NCI-H128 (cell line): ENCODE results near the gene CADPS2.

Experiments
- DNase-seq: peaks from one replicate; lab custom pipeline; 2025; ENCODE audit not compliant: unreplicated experiment; lab: John Stamatoyannopoulos, UW

CADPS2 gene

DNA sequence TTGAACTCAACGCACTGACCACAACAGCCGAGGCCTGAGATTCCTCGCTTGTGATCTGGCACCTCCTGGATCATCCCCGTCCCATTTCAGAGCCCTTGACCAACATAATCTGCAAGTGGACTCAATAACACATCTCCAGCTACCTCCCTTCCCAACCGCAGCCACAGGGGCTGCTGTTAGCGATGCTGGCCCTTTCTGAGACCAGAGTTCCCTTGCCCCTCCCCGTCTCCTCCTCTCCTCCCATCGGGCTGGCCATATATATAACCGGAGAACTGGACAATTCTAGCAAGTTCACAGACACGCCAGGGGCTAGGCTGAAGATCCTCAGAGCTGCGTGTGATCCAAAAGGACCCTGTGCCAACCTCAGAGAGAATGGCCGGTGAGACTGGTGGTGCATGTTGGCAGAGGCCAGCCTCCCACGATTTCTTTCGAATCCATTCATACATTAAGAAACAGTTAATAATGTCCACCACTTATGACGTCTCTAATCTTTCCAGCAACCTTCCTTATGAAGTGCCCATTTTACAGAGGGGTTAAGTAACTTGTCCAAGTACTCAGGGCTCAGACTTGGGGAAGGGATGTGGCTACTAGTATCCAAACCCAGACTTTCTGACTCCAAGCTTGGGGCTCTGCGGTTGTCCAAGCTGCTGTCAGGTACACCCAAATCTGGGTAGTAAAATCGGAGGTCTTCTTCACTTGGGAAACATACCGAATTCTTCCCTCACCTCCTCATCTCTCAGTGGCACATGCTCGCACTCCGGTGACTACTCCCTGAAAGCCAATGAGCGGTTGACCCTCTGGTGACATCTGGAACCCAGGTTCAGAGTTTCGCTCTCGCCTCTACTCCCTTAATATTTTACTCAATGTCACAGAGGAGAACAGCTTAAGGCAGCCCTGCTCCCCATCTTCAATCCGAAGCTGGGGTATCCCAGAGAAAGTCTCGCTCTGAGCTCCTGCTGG lies 570.5 kb downstream of the CADPS2 start:
- no peak for DNase-seq

DNA sequence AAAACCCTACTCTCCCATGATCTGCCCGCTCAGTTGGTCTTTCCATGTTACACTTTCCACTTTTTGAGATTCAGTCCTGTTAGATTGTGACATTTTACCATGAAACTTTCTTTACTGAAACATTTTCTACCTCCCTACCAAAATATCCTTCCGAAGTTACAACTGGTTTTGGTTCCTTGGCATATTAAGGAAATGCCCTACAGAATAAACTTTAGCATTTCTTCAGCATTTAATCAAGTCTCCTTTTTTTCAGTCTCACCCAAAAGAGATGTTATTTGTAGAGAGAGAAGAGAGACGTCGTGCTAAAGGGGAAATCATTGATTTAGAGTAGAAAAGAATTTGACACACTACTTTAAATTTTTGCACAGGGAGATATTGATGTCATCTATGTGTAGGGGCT lies 572.0 kb downstream of the CADPS2 start:
- no peak for DNase-seq

DNA sequence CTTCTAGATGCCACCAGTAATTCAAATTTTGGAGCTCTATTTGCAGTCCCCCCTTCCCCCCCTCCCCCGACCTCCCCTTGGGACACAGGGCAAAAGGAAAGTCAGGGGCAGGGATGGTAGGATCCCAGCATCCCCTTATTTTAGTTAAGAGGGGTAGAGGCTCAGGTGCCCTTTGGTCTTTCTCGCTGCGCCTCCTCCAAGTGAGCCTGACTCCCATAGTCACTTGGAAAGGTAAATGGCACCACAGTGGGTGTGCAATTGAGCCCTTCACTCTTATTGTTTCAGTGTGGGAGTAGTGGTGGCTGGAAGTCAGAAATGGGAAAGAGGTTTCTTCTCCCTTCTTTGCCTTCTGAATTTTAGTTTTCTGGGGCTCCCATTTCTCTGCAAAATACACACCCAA lies 573.5 kb downstream of the CADPS2 start:
- DNase-seq = no peak

DNA sequence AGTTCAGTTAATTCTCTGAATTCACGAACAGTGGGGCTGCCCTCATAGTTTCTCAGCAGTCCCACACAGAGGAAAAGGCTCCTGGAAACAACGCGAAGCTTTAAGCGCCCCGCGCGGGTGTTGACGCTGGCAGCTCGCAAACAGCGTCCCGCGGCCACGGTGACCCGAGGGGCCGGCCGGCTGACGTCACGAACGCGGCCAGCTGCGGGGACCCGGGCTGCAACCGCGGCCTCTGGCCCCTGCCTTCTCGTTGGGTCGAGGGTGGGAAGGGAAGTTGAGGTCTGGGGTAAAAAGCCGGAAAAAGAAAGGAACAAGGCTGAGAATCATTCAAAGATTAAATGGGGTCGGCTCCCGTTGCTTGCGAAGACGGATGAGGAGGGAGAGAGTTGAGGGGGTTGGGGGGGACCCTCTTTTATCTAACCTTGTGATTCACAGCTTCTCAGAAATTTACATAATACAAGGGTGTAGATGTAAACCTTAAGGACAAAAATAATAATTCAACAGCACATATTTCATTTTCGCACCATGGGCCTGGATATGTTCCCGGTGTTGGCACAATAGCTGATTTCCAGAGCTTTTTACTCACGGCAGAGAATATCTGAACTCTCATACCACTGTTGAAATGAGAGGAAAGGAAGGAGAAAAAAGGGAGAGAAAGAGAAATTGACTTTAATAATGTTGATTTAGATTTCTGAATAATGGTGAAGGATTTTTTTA lies 574.4 kb downstream of the CADPS2 start:
- DNase-seq = no peak

DNA sequence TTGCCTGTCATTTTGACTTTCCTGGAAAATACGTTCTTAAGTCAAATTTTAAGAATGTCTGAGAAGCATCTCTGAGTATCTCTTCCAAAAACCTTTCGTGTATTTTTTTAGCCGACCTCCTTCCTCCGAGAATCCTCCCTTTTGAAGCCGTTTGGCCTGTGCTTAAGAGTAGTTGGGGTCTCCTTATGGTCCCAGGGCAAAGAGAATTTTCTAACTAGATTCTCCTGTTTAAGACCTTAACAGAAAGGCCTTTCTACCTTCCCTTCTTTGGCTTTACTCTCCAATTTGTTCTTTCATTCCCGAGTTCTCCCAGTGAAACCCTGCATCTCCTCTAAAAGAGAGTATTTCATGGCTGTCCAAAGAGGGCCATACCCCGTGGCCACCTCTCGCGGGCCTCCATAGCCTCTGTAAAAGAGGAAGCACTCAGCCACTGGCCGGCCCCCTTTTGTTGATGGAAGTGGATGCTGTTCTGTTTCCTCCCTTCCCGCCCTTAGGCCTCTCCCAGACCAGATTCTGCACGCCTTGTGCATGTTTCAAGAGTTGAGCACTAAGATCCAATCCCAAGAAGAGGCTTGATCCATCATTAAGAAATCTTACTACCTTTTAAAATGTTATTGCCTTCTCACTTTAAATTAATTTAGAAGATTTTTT lies 575.1 kb downstream of the CADPS2 start:
- DNase-seq = no peak

DNA sequence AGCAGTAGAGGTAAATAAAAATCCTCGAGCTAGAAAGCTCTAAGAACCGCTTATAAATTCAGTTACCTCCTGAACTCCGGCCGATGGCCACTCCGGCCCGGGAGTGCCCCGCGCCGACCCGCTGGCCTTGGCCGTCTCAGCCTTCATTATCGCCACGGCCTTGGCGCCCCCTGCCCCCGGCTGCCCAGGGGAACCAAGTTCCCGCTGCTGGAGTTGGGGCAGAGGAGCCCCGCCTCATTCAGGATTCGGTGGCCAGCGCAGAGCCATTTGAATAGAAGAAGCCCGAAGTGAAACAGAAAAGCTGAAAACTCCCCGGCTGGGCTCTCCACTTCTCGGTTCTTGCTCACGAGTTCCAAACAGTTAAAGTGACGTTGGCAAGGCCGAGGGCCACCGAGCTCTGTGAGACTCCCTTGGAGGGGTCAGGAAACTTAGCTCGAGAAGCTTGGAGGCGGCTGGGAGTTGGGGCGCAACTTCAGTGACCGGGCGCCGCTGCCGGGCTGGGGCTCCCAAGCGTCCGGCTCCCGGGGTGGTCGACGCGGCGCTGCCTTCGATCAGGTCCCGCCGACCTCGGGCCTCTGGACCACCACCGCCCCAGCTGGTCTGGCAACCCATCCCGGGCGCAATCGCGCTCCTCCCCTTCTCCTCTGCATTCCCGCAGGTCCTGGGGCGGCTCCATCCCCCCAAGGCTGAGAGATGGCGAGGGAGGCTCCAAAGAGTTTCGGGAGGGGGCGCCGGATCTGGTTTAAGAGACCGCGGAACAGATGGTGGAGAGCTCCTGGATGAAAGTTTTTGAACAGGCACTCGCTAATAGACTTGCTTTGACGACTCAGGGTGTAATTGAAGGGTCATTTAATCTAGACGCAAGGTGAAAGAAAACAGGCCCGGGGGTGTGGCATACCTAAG lies 575.9 kb downstream of the CADPS2 start:
- DNase-seq = no peak

DNA sequence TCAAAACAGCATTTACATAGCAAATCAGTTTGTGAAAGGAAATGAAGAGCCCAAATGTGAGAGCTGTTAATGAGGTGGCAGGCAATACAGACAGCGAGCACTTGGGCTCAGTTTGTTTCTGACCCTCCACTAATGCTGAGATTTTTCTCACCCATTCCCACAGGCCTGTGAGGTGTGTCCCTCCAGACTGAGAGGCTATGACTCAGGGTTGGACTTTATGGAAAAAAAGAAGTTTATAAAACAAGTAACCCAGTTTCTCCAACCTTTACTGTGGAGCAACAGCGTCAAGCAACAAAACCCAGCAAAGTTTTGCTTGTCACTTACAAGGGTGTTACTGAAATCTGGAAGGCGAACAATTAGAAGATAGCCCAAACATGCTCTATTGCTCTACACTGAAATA lies 576.8 kb downstream of the CADPS2 start:
- DNase-seq = no peak

DNA sequence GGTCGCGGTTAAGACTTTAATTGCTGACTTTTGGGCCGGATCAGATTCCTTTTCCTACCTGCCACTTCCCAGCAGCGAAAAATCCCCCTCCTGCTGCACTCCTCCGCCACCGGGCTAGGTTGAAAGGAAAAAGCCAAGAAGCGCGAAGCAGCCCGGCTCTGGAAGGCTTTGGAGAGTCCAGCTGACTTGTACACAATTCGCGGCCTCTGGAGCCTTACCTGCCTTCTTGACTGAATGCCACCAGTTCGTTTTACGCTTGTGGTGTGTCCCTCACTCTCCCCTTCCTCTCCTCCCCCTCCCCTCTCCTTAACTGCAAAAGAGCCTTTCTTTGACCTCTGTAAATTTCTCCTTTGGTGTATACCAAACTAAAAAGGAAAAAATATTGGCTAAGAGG lies 579.0 kb downstream of the CADPS2 start:
- DNase-seq = no peak

DNA sequence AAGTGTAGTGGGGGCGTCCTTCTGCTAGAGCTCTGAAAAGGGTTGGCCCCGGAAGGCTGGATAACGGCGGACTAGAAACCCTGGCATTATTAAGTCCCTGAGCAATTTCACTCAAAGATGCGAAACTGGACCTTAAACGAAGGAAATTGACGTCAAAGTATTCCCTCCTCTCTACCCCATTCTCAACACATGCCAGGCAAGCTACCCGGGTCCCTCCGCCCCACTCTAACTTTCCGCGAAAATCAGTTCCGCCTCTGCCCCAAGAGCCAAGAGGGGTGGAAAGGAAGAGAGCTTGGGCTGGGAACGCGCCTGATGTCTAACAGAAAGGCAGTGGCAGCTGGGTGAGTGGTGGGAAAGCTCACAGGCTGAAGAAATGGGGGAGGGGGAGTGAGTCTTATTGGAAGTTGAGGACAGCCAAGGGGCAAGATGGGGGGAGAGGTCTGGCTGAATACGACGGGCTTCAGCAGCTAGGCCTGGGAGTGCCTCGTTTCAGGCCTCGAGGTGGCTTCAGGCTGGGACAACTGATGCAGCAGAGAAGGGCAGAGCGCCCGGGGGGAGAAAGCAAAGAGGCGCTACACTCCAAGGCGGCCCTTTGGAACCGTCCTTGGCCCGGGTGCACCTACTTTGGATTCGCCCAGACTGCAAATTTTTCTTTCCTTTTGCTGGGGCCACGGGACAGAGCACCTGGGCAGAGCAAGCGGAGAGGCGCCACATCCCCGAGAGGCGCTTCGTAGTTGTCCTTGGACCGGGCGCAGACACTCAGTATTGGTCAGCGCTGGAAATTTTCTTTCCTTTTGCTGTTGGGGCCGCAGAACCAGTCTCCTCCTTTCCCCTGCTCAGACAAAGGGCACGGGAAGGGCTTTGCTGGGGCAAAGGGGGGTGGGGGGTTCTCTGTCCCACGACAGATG lies 579.7 kb downstream of the CADPS2 start:
- no peak for DNase-seq

DNA sequence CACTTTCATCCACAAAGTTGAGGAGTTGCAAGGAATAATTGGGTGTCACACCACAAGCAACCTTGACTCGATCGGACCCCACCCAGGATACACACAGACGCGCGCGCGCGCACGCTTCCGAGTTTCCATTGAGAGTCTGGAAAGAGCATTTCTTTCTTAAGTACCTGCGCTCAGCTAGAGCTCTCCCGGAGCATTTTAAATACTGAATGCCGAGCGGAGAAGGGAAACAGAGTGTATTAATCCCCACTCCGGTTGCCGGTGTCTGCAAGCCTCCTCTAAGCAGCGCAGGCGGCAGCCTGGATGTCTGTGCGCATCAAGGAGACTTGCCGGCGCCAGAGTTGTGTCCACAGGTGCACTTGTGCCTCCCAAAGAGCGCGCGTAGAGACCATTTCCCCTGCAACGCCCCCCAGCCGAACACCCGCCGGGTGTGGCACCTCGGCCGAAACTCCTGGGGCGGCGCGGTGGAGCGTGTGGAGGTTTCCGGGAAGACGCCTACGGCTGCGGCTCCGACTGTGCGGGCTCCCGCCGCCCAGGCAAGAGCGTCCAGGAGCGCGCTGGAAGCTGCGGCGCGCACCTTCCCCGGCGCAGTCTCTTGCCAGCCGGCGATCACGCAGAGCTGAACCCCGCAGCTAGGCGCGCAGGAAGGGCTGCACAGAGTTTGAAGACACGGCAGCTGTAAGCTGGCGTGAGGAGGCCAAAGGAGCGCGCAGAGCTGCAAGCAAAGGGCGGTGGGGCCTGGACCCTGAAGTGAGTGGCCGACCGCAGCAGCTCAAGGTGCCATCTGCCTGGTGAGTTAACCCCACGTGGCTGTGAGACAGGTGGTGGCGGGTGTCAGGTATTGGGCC lies 580.6 kb downstream of the CADPS2 start:
- DNase-seq = peak; percentile 44

DNA sequence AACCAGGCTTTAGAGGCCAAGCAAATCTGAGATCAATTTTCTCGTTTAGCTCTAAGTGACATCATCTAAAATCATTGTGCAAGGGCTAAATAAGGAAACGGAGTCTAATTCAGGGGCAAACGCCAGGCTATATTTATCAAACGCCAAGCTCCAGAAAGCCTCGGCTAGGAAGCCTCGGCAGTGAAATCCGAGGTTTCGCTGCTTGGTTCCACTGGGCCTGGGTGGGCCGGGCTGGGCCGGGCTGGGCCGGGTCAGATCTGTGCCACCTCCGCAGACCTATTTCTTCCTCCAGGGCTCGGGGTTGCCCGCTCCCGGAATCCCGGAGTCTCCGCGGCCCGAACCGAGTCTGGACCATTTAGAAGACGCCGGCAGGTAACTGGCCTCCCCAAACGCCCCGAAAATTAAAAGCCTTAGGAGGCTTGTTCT lies 581.3 kb downstream of the CADPS2 start:
- DNase-seq = no peak

DNA sequence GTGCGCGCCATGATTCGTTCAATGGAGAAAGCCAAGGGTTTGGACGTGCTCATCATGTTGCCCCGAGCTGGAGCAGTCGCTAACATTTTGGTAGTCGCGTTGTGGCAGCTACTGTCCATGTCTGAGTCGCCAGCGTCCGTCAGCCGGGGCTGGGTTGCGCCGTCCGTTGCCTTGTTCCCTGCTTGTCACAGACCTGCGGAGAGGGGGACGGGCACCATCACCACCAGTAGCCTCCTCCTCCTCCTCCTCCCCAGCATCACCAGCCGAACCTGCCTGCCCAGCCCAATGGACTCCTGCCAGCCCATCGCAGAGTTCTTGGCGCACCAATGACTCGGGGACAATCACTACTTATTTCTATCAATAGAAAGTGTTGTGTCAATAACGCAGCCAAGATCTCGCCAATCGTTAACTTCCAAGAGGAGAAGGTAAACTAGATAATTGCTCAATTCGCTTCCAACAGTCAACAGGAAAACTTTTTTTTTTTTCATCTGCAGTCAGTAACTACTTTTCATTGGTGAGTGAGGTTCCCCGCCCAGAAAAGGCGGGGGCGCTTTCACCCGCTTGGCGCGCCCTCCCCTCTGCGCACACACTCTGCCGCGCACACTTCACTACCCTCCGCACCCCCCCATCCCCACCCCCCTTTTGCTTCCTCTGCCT lies 581.8 kb downstream of the CADPS2 start, which contains the start of gene FEZF1:
Gene FEZF1, minus strand, starts transcription at position 432 of the 657 bp plus-strand sequence. Its CDS starts 313 bp downstream, at position 119.
- DNase-seq = no peak

DNA sequence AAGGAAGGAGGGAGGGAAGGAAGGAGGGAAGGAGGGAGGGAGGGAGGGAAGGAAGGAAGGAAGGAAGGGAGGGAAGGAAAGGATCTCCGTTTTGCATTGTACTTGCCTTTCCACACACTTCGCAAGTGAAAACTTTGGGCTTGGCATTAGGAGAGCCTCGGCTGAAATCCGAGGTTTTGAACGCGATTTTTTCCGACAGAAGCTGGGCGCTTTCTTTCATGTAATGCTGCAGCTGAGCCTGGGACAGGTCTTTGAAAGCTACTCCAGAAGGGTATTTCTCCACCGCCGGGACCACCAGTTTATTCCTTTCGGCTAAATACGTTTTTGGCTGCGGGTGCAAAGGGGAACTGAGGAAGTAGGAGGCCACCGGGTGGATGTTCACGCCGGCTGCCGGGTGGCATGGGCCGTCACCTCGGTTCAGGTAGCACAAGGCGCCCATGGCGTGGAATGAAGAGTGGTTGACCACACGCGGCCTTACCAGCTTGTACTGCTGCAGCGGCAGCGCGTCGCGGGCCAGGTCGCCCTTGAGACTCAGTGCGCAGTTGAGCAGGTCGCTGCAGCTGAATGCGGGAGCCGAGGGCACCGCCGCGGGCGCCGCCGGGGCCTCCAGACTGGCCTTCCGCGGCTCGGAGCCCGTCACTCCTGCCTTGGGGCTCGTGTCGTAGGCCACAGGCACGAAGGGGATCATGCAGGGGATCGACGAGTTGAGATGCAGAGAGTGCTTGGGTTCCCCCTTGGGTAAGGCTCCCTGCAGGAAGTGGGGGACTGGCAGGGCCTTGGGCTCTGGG lies 582.5 kb downstream of the CADPS2 start:
- DNase-seq = no peak

DNA sequence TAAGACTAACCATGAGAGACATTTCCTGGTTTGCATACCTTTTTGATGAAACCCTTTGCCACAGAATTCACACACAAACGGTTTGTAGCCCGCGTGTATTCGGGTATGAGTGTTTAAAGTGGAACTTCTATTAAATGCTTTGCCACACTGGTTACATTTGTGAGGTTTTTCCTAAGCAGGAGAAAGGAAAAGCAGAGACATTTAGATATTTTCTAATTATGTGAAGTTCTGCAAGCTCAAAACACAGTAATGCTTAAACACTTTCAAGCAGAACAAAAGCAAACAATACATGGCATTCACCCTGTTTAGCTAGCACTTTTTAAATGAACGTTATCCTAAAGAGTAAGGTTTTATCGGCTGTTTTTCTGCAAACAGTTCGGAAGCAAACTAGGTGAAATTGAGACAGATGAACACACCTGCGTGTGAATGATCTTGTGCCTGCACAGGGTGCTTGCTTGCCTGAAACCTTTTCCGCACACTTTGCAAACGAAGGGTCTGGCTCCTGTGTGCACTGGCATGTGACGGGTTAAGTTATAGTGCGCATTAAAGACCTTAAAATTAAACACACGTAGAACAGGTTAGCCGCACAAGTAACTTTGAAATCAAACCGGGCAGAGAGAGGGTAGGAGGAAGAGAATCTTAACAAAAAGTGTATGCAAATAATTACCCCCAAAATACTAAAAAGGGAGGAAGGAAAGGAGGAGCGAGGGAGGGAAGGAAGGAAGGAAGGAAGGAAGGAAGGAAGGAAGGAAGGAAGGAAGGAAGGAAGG lies 583.3 kb downstream of the CADPS2 start:
- DNase-seq = no peak

DNA sequence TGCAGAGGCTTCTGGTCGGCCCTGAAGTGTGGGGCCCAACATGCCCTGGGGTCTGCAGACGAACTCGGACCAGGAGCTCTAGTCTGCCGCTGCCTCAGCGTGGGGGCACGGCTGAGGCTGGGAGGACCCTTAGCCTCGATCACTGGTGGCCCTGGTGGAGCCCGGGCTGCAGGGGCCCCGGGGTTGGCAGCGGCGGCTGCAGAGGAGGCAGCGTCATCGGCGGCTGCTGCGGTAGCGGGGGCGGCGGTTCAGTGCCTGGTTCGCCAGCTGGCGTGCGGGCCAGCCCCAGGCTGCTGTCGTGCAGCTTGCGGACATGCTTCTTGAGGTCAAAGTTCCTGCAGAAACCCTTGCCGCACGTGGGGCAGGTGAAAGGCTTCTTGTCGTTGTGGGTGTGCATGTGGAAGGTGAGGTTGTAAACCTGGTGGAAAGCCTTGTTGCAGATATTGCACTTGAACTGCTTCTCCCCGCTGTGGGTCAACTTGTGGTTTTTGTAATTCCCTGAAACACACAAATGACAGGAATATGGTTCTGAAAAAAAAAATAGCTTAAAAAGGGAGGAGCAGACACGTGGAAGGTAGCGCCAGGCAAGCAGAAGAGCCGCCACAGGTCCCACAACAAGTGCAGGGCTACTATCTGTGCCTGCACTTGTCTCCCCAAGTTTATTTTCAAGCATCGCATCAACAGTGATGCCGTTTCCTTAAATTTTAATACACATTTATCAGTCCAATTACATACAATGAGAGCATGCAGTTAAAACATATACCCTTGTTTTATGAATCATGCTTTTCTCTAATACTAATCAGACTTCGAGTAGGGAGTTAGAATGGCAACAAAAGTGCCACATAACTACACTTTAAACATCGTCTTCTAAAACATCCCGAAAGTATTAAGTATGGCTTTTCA lies 584.2 kb downstream of the CADPS2 start:
- DNase-seq = no peak
